ENCODE measurements around the gene SLC24A3.

The SLC24A3 gene

DNA sequence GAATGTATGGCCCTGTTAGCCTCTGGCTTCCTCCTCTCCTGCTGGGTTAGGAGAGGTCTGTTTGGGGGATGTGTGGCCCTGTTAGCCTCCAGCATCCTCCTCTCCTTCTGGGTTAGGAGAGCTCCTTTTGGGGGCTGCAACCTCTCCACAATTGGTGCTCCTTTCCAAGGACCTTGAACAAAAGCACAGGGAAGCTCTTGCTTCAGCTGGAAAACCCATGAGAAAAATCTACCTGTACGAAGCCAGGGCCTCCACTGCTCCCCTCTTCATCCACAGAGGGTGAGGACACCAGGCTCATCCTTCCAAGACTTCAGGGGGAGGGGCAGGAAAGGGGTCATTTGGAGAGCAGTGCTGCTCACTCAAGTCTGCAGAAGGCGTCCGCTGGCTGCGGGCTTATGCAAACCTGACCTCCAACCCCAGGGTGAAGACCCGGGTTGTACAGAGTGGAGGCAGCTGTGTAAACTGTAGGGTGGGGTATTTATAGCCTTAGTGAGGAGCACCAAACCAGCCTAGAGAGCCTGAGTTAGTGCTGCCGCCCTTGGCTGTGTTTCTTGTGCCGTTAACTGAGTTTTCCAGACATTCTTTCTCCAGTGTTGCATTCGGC is 62.1 kb downstream of the SLC24A3 start:
- Histone ChIP-seq H3K4me3 (ENCODE audit: low read depth, low read length) (no peak overlapping the region), H3K9me3 (ENCODE audit: control insufficient read depth, insufficient read depth, low read depth, low read length) (no peaks in the 10 kb centered on the region), H3K36me3 (ENCODE audit: control insufficient read depth in 2 of 2, insufficient read depth in 1 of 2, low read length in 2 of 2) (no peaks in the 10 kb centered on the region), H3K4me1 (ENCODE audit: control insufficient read depth, insufficient read depth, low read length) (no peaks in the 10 kb centered on the region), H3K27ac (ENCODE audit: extremely low read depth, low read depth, low read length) (no peak overlapping the region)
- TF ChIP-seq ZNF544 (tag by site-specific recombination; IDR thresholded peaks at IDR 0.05), result no peak
- no peak for TF ChIP-seq HOXC10 (CRISPR knock-in tag; IDR thresholded peaks at IDR 0.05)
- no peak for TF ChIP-seq SETDB1 (IDR thresholded peaks at IDR 0.05; ENCODE audit: insufficient read length, low read length)
- TF ChIP-seq ZNF366 (tag by site-specific recombination; conservative IDR thresholded peaks at IDR 0.05), result no peak
- no peak for TF ChIP-seq ZFP69B (tag by site-specific recombination; IDR thresholded peaks at IDR 0.05)
- no peak for TF ChIP-seq ZNF600 (tag by site-specific recombination; IDR thresholded peaks at IDR 0.05)
- no peak for TF ChIP-seq SP3 (tag by site-specific recombination; IDR thresholded peaks at IDR 0.05)
- TF ChIP-seq, protein P1, sequence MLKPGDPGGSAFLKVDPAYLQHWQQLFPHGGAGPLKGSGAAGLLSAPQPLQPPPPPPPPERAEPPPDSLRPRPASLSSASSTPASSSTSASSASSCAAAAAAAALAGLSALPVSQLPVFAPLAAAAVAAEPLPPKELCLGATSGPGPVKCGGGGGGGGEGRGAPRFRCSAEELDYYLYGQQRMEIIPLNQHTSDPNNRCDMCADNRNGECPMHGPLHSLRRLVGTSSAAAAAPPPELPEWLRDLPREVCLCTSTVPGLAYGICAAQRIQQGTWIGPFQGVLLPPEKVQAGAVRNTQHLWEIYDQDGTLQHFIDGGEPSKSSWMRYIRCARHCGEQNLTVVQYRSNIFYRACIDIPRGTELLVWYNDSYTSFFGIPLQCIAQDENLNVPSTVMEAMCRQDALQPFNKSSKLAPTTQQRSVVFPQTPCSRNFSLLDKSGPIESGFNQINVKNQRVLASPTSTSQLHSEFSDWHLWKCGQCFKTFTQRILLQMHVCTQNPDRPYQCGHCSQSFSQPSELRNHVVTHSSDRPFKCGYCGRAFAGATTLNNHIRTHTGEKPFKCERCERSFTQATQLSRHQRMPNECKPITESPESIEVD (tag by site-specific recombination; IDR thresholded peaks at IDR 0.05), result no peak
- no peak for TF ChIP-seq ZNF274 (IDR thresholded peaks at IDR 0.05; ENCODE audit: low read length)
- no peak for TF ChIP-seq ZNF274 (tag by site-specific recombination; IDR thresholded peaks at IDR 0.05; ENCODE audit: borderline replicate concordance)
- TF ChIP-seq ZNF610 (tag by site-specific recombination; IDR thresholded peaks at IDR 0.05; ENCODE audit: borderline replicate concordance), result no peak
- TF ChIP-seq ZNF473 (tag by site-specific recombination; IDR thresholded peaks at IDR 0.05), result no peak
- CTCF ChIA-PET, result no interaction called here
- POLR2A ChIA-PET, result no interaction called here

- TF ChIP-seq GLI4 (tag by site-specific recombination; IDR thresholded peaks at IDR 0.05), result no peak
- no peak for TF ChIP-seq BCL11B (tag by site-specific recombination; IDR thresholded peaks at IDR 0.05; ENCODE audit: low read depth)
- TF ChIP-seq SCRT1 (tag by site-specific recombination; IDR thresholded peaks at IDR 0.05; ENCODE audit: borderline replicate concordance), result no peak
- TF ChIP-seq YY2 (tag by site-specific recombination; IDR thresholded peaks at IDR 0.05), result no peak
- TF ChIP-seq PRDM10 (tag by site-specific recombination; IDR thresholded peaks at IDR 0.05), result no peak
- no peak for TF ChIP-seq ZSCAN16 (tag by site-specific recombination; IDR thresholded peaks at IDR 0.05)
- no peak for TF ChIP-seq ZNF610 (tag by site-specific recombination; IDR thresholded peaks at IDR 0.05; ENCODE audit: borderline replicate concordance)
- no peak for TF ChIP-seq OVOL3 (tag by site-specific recombination; IDR thresholded peaks at IDR 0.05)
- TF ChIP-seq ZFP37 (tag by site-specific recombination; IDR thresholded peaks at IDR 0.05), result no peak
- H3K27ac ChIP-seq (ENCODE audit: extremely low read depth, low read depth, low read length), result no peak overlapping the region
- no peaks in the 10 kb centered on the region for H3K36me3 ChIP-seq (ENCODE audit: control insufficient read depth in 2 of 2, insufficient read depth in 1 of 2, low read length in 2 of 2)
- no peaks in the 10 kb centered on the region for H3K9me3 ChIP-seq (ENCODE audit: control insufficient read depth, insufficient read depth, low read depth, low read length)
- no peak overlapping the region for H3K4me3 ChIP-seq (ENCODE audit: low read depth, low read length)
- CTCF ChIA-PET, result no interaction called here
- POLR2A ChIA-PET, result no interaction called here
- H3K4me1 ChIP-seq (ENCODE audit: control insufficient read depth, insufficient read depth, low read length), result no peaks in the 10 kb centered on the region
Observed at GRCh38 chr20:19275038-19275629, 62.7 kb downstream of the SLC24A3 start.
